HepG2 (cell line): Measurements from ENCODE around the gene EXPH5.

Experiments used
- CREB1 ChIP-seq, 2 experiments: fragments of 450-650 bp in 1 of 2; IDR thresholded peaks; 2 replicates each; pipeline ENCODE4 v1.6.1; 2016 to 2017; ENCODE audit warnings: control low read depth in 1 of 2, mild to moderate bottlenecking in 1 of 2, missing compliant biosample characterization in 1 of 2, missing genetic modification characterization in 1 of 2
- CTCF ChIP-seq: sonication (generic); formaldehyde crosslinking; IDR thresholded peaks from 2 replicates; pipeline ENCODE4 v1.5.0; 2020; ENCODE audit warnings: mild to moderate bottlenecking, missing genetic modification reagents, moderate library complexity
- EEA1 ChIP-seq: sonication (generic); formaldehyde crosslinking; IDR thresholded peaks from 2 replicates; pipeline ENCODE4 v1.5.1; 2020; ENCODE audit warnings: mild to moderate bottlenecking, missing genetic modification reagents, borderline replicate concordance
- POLR2A ChIP-seq, 2 experiments: IDR thresholded peaks; 2 replicates each; pipeline ENCODE4 v1.6.1; 2011; ENCODE audit warnings: low read depth in 2 of 2, low read length in 2 of 2, mild to moderate bottlenecking in 1 of 2, moderate library complexity in 1 of 2; ENCODE audit not compliant: insufficient read depth in 1 of 2
- RELA ChIP-seq: sonication (generic); formaldehyde crosslinking; IDR thresholded peaks from 2 replicates; pipeline ENCODE4 v1.4.0; 2020; ENCODE audit warnings: missing genetic modification reagents
- SIN3A ChIP-seq: IDR thresholded peaks from 2 replicates; pipeline ENCODE4 v1.6.1; 2011; ENCODE audit warnings: low read depth, mild to moderate bottlenecking, control low read depth, low read length, borderline replicate concordance
- TAF1 ChIP-seq: sonication (generic); formaldehyde crosslinking; IDR thresholded peaks from 2 replicates; pipeline ENCODE4 v1.4.0; 2020; ENCODE audit warnings: missing genetic modification reagents
- ZEB1 ChIP-seq: IDR thresholded peaks from 2 replicates; pipeline ENCODE4 v1.6.1; 2012; ENCODE audit warnings: mild to moderate bottlenecking, low read depth, inconsistent platforms; ENCODE audit not compliant: insufficient replicate concordance
- ZFAT ChIP-seq: sonication (generic); formaldehyde crosslinking; conservative IDR thresholded peaks from 2 replicates; pipeline ENCODE4 v1.8.1; 2023; ENCODE audit warnings: missing genetic modification reagents, inconsistent platforms

- TF ChIP-seq TAF1 (CRISPR knock-in tag) = no peak
- TF ChIP-seq RELA = no peak
- TF ChIP-seq CTCF (CRISPR knock-in tag) = no peak
- TF ChIP-seq POLR2A (IDR thresholded peaks at IDR 0.05; ENCODE audit: insufficient read depth in 1 of 2, low read depth in 2 of 2, low read length in 2 of 2) = no peak
- no peak for TF ChIP-seq CREB1 (IDR thresholded peaks at IDR 0.05)
- TF ChIP-seq CREB1 (CRISPR knock-in tag; IDR thresholded peaks at IDR 0.05) = no peak
- TF ChIP-seq ZEB1 = no peak
- no peak for TF ChIP-seq SIN3A
- TF ChIP-seq ZFAT (CRISPR knock-in tag) = no peak
- TF ChIP-seq EEA1 (CRISPR knock-in tag) = no peak
Measured at GRCh38 chr11:108538502-108538901, 55.1 kb downstream of the EXPH5 start.
